RWPE2 (cell line): Measurements from ENCODE around the gene PIGP.

Source experiments
- ATAC-seq: fragments of 200-7000 bp; cut with Tn5 transposase; 3 replicates; pipeline ENCODE4 v1.9.1; 2021; ENCODE audit warnings: low read depth
- DNase-seq: peaks from one replicate; pipeline ENCODE4 v3.0.0-alpha.2; 2020; ENCODE audit warnings: low spot score
- H3K27ac ChIP-seq: fragments of 450-650 bp; 2 replicates; pipeline ENCODE4 v1.5.1; 2017; ENCODE audit warnings: mild to moderate bottlenecking; ENCODE audit not compliant: poor library complexity, severe bottlenecking
- H3K27me3 ChIP-seq: fragments of 250-450 bp; sonication (Bioruptor Pico); 2 replicates; pipeline ENCODE4 v1.5.1; 2021; ENCODE audit warnings: mild to moderate bottlenecking, moderate library complexity; ENCODE audit not compliant: insufficient read depth, poor library complexity, severe bottlenecking
- H3K36me3 ChIP-seq: fragments of 250-450 bp; sonication (Bioruptor Pico); 2 replicates; pipeline ENCODE4 v1.5.1; 2020; ENCODE audit warnings: low read depth, mild to moderate bottlenecking, moderate library complexity
- H3K4me1 ChIP-seq: fragments of 250-450 bp; sonication (Bioruptor Pico); 2 replicates; pipeline ENCODE4 v1.5.1; 2021; ENCODE audit warnings: mild to moderate bottlenecking, moderate library complexity; ENCODE audit not compliant: insufficient read depth, poor library complexity, severe bottlenecking
- H3K4me3 ChIP-seq: fragments of 250-450 bp; sonication (Bioruptor Pico); 2 replicates; pipeline ENCODE4 v1.5.1; 2021; ENCODE audit warnings: mild to moderate bottlenecking, moderate library complexity; ENCODE audit not compliant: severe bottlenecking
- H3K9me3 ChIP-seq: fragments of 250-450 bp; sonication (Bioruptor Pico); 2 replicates; pipeline ENCODE4 v1.5.1; 2021; ENCODE audit warnings: mild to moderate bottlenecking, moderate library complexity; ENCODE audit not compliant: severe bottlenecking
- TF ChIP-seq, protein P1 (sequence below): fragments of 450-650 bp; IDR thresholded peaks from one replicate; pipeline ENCODE4 v1.5.1; 2017; ENCODE audit warnings: mild to moderate bottlenecking, moderate library complexity; ENCODE audit not compliant: poor library complexity, severe bottlenecking

PIGP gene

DNA sequence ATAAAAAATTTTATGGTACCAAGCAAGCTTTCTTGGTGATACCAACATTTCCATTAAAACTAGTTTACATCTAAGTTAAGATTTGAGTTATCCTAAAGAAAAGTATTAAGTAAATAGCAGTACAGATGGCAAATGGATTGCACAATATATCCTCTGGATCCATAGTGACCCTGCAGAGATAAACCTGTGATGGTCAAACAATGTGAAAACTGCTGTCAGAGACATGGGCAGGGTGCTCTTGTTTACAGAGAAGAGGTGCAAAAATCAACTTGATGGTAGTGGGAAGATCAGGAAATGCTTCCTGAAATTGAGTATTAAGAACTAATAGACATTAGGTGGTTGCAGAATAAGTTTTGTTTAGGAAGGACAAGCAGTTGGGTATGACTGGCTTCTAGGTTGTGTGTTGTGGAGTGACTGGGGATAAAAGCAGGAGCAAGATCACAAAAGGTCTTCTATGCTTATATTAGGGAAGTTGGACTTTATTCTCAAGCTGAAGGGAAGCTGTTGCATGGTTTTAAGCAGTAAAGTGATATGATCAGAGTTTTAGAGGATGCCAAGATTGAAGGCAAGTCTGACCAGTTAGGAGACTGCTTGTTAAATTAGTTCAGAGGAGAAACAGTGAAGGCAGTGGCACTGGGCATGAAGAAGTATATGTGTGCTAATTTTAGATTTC is 10.1 kb upstream of the PIGP start:
- Histone ChIP-seq H3K27me3 (no peaks in the 10 kb centered on the region), H3K27ac (no peak overlapping the region), H3K4me1 (peaks cover 3% of the 10 kb centered on the region), H3K9me3 (no peaks in the 10 kb centered on the region), H3K4me3 (no peak overlapping the region), H3K36me3 (peaks cover 8% of the 10 kb centered on the region)
- TF ChIP-seq, protein P1, sequence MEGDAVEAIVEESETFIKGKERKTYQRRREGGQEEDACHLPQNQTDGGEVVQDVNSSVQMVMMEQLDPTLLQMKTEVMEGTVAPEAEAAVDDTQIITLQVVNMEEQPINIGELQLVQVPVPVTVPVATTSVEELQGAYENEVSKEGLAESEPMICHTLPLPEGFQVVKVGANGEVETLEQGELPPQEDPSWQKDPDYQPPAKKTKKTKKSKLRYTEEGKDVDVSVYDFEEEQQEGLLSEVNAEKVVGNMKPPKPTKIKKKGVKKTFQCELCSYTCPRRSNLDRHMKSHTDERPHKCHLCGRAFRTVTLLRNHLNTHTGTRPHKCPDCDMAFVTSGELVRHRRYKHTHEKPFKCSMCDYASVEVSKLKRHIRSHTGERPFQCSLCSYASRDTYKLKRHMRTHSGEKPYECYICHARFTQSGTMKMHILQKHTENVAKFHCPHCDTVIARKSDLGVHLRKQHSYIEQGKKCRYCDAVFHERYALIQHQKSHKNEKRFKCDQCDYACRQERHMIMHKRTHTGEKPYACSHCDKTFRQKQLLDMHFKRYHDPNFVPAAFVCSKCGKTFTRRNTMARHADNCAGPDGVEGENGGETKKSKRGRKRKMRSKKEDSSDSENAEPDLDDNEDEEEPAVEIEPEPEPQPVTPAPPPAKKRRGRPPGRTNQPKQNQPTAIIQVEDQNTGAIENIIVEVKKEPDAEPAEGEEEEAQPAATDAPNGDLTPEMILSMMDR, result no peak
- ATAC-seq (no peak), DNase-seq (no peak)

DNA sequence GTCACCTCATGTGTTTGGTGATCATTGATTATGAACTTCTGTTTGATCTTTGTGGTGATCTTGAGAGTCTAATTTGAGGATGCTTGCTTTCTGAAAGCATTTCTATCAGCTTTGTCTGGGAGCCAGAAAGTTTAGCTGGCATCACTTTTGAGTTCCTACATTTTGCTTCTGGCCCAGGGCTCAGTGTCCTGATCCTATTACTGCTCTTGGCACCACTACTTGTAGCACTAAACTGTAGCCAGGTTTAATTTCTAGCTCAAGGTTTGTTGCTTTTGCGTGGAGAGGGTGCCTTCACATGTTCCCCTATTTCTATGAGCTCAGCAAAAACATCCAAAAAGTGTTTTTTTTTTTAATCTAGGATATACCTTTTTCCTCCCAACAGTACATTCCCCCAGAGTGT is 9.5 kb upstream of the PIGP start:
- TF ChIP-seq, protein P1, result no peak
- ATAC-seq (no peak), DNase-seq (no peak)
- Histone ChIP-seq H3K4me3 (no peak overlapping the region), H3K4me1 (peaks cover 3% of the 10 kb centered on the region), H3K36me3 (peaks cover 1% of the 10 kb centered on the region), H3K9me3 (no peaks in the 10 kb centered on the region), H3K27me3 (no peaks in the 10 kb centered on the region), H3K27ac (no peak overlapping the region)

DNA sequence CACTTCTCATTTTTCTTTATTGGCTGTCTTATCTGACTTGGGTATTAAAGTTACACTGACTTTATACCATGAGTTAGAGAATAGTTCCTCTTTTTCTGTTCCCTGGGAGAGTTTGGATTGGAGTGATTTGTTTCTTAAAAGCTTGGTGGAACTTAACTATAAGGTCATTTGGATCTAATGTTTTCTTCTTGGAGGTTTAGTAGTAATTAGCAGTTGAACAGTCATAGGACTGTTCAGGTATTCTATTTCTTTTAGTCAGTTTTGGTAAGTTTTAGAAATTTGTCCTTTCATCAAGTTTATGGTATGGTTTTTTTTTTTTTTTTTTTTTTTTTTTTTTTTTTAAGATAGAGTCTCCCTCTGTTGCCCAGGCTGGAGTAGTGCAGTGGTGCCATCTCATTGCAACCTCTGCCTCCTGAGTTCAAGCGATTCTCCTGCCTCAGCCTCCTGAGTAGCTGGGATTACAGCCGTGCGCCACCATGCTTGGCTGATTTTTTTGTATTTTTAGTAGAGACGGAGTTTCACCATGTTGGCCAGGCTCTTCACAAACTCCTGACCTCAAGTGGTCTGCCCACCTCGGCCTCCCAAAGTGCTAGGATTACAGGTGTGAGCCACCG is 6.4 kb upstream of the PIGP start:
- H3K4me3 ChIP-seq, result no peak overlapping the region
- ATAC-seq (no peak), DNase-seq (no peak)
- no peaks in the 10 kb centered on the region for H3K36me3 ChIP-seq
- TF ChIP-seq, protein P1, result peak; percentile 29
- no peak overlapping the region for H3K27ac ChIP-seq
- H3K9me3 ChIP-seq, result no peaks in the 10 kb centered on the region
- no peaks in the 10 kb centered on the region for H3K27me3 ChIP-seq
- peaks cover 3% of the 10 kb centered on the region for H3K4me1 ChIP-seq

DNA sequence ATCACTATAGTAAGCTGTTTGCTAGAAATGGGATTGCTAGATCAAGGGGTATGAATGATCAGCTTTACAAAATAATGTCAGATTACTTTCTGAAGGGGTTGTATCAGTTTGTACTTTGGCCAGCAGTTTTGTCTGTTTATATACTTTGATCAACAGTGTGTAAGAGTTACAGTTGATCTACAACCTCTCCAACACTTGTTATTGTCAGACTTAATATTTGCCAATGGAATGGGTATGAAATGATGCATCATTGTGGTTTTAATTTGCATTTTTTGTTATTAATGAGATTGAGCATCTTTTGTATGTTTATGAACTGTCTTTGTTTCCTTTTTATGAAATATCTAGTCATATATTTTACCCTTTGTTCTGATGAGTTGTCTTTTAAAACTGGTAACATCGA is 4.5 kb upstream of the PIGP start:
- Histone ChIP-seq H3K4me3 (no peak overlapping the region), H3K36me3 (no peaks in the 10 kb centered on the region), H3K4me1 (peaks cover 3% of the 10 kb centered on the region), H3K27me3 (no peaks in the 10 kb centered on the region), H3K27ac (no peak overlapping the region), H3K9me3 (no peaks in the 10 kb centered on the region)
- ATAC-seq (no peak), DNase-seq (no peak)
- TF ChIP-seq, protein P1, result no peak
